Neuronal stem cell (in vitro differentiated cells): ENCODE results near the gene TTC16.

Source experiments
- DNase-seq: peaks from one replicate; pipeline ENCODE4 v3.0.0-alpha.2; 2013; ENCODE audit warnings: low spot score
- H2AFZ ChIP-seq: one replicate; pipeline ENCODE4 v1.6.1; 2013; ENCODE audit warnings: mild to moderate bottlenecking, low read length, inconsistent platforms
- H2AK5ac ChIP-seq: 2 replicates; pipeline ENCODE4 v1.6.1; 2013; ENCODE audit warnings: low read depth, mild to moderate bottlenecking, inconsistent platforms, low read length, moderate library complexity, mixed read lengths
- H2BK120ac ChIP-seq: 2 replicates; pipeline ENCODE4 v1.6.1; 2013; ENCODE audit warnings: low read depth, mild to moderate bottlenecking, inconsistent platforms, low read length, moderate library complexity, mixed read lengths
- H2BK12ac ChIP-seq: one replicate; pipeline ENCODE4 v1.6.1; 2013; ENCODE audit warnings: low read length, inconsistent platforms
- H2BK15ac ChIP-seq: 2 replicates; pipeline ENCODE4 v1.6.1; 2013; ENCODE audit warnings: mild to moderate bottlenecking, low read length, inconsistent platforms, mixed read lengths
- H2BK5ac ChIP-seq: one replicate; pipeline ENCODE4 v1.6.1; 2013; ENCODE audit warnings: inconsistent platforms, mild to moderate bottlenecking, low read length, moderate library complexity
- H3K14ac ChIP-seq: one replicate; pipeline ENCODE4 v1.6.1; 2013; ENCODE audit warnings: low read length, inconsistent platforms
- H3K18ac ChIP-seq: 2 replicates; pipeline ENCODE4 v1.6.1; 2013; ENCODE audit warnings: low read length, inconsistent platforms
- H3K23ac ChIP-seq: 2 replicates; pipeline ENCODE4 v1.6.1; 2013; ENCODE audit warnings: low read depth, mild to moderate bottlenecking, mixed read lengths, low read length, inconsistent platforms; ENCODE audit not compliant: poor library complexity
- H3K27ac ChIP-seq: replicated peaks from 3 replicates; pipeline ENCODE4 v1.5.1; 2013; ENCODE audit warnings: low read length, inconsistent platforms
- H3K27me3 ChIP-seq, 3 experiments: 2 replicates each; pipeline ENCODE4 v1.6.1; 2013; ENCODE audit warnings: low read length in 3 of 3, mild to moderate bottlenecking in 2 of 3, inconsistent platforms in 1 of 3, low read depth in 1 of 3, mixed read lengths in 1 of 3, moderate library complexity in 1 of 3; ENCODE audit not compliant: control insufficient read depth in 3 of 3, insufficient read depth in 3 of 3
- H3K36me3 ChIP-seq, 2 donors: replicated peaks in 1 of 2; 2 replicates each; pipeline ENCODE4 v1.6.1; 2013; ENCODE audit warnings: low read length in 2 of 2; ENCODE audit not compliant: control insufficient read depth in 2 of 2, insufficient read depth in 2 of 2
- H3K4ac ChIP-seq: 2 replicates; pipeline ENCODE4 v1.6.1; 2013; ENCODE audit warnings: inconsistent platforms, mild to moderate bottlenecking, low read length, moderate library complexity
- H3K4me1 ChIP-seq, 2 donors: 1 replicate in 1 of 2; 2 replicates in 1 of 2; pipeline ENCODE4 v1.6.1; 2013; ENCODE audit warnings: low read length in 2 of 2, low read depth in 1 of 2; ENCODE audit not compliant: control insufficient read depth in 2 of 2, insufficient read depth in 1 of 2
- H3K4me2 ChIP-seq: one replicate; pipeline ENCODE4 v1.6.1; 2013; ENCODE audit warnings: mild to moderate bottlenecking, low read length, inconsistent platforms; ENCODE audit not compliant: insufficient read depth, poor library complexity, severe bottlenecking
- H3K4me3 ChIP-seq, 2 donors: 2 replicates each; pipeline ENCODE4 v1.5.1; 2013; ENCODE audit warnings: low read length in 2 of 2, mild to moderate bottlenecking in 2 of 2, inconsistent platforms in 1 of 2, moderate library complexity in 1 of 2
- H3K79me1 ChIP-seq: one replicate; pipeline ENCODE4 v1.6.1; 2013; ENCODE audit warnings: low read depth, mild to moderate bottlenecking, inconsistent platforms, low read length, moderate library complexity
- H3K9ac ChIP-seq: one replicate; pipeline ENCODE4 v1.6.1; 2013; ENCODE audit warnings: mild to moderate bottlenecking, low read depth, low read length, inconsistent platforms; ENCODE audit not compliant: poor library complexity
- H3K9me3 ChIP-seq, 2 donors: replicated peaks in 1 of 2; 2 replicates each; pipeline versions ENCODE3 to v1.6.1; 2013; ENCODE audit warnings: low read length in 2 of 2, mild to moderate bottlenecking in 2 of 2, inconsistent platforms in 1 of 2, low read depth in 1 of 2, mixed read lengths in 1 of 2, moderate library complexity in 1 of 2; ENCODE audit not compliant: control insufficient read depth in 2 of 2, insufficient read depth in 1 of 2
- H4K8ac ChIP-seq: one replicate; pipeline ENCODE4 v1.6.1; 2013; ENCODE audit warnings: low read depth, mild to moderate bottlenecking, inconsistent platforms, low read length, moderate library complexity
- H4K91ac ChIP-seq: one replicate; pipeline ENCODE4 v1.6.1; 2013; ENCODE audit warnings: low read length, low read depth, mild to moderate bottlenecking, inconsistent platforms; ENCODE audit not compliant: poor library complexity
- WGBS, 2 donors: extraction: QIAGEN DNeasy Blood & Tissue Kit; methylation state at CpG; one replicate each; pipeline ENCODE4 v1.1.7; 2013; ENCODE audit warnings: missing lambda C conversion rate in 2 of 2, mixed read lengths in 1 of 2; ENCODE audit not compliant: insufficient read length in 2 of 2, insufficient replicate concordance in 1 of 2; ENCODE audit errors: extremely low coverage in 2 of 2; 5-methylcytosine and 5-hydroxymethylcytosine counted together

TTC16 gene

DNA sequence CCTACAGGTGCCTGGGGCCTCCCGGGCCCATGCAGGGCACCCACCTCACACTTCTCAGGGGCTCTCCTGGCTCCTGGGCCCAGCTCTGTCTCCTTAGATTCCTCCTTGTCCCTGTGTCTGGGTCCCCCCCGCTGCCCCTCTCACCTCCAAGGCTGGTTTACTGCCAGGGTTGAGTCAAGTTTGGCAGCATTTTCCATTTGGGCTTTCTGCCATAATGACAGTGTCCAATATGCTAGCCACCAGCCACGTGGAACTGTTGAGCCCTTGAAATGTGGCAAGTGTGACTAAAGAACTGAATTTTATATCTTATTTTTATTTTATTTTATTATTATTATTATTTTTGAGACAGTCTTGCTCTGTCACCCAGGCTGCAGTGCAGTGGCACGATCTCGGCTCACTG, 1.9 kb downstream of the TTC16 start:
- no peak overlapping the region for H2AK5ac ChIP-seq
- H3K27ac ChIP-seq, result no peak overlapping the region
- H3K23ac ChIP-seq, result no peak overlapping the region
- H4K8ac ChIP-seq, result no peak overlapping the region
- H3K14ac ChIP-seq, result no peak overlapping the region
- no peak overlapping the region for H3K4me2 ChIP-seq
- peaks cover 0 to 10% (median 9%) of the 10 kb centered on the region in 3 experiments for H3K27me3 ChIP-seq
- H4K91ac ChIP-seq, result no peak overlapping the region
- H3K36me3 ChIP-seq, result no peaks in the 10 kb centered on the region
- H3K9ac ChIP-seq, result no peak overlapping the region
- no peak overlapping the region for H2BK12ac ChIP-seq
- no peak overlapping the region for H3K4me3 ChIP-seq
- H2AFZ ChIP-seq, result no peak overlapping the region
- H3K9me3 ChIP-seq, result no peaks in the 10 kb centered on the region
- no peak overlapping the region for H3K4ac ChIP-seq
- peaks cover 4% of the 10 kb centered on the region for H3K79me1 ChIP-seq
- DNase-seq, result no peak
- H3K4me1 ChIP-seq, result peaks cover 6 to 13% of the 10 kb centered on the region in 2 donors
- WGBS, 2 donors, result no CpG with 5 or more reads among the region's 5 CpGs
- H3K18ac ChIP-seq, result no peak overlapping the region
- H2BK15ac ChIP-seq, result no peak overlapping the region
- H2BK120ac ChIP-seq, result no peak overlapping the region
- H2BK5ac ChIP-seq, result peak overlapping the region; percentile 60

- peak overlapping the region; percentile 53 for H4K91ac ChIP-seq
- H3K23ac ChIP-seq, result no peak overlapping the region
- peaks cover 0 to 21% (median 0%) of the 10 kb centered on the region in 3 experiments for H3K27me3 ChIP-seq
- peak overlapping the region; percentile 80 for H3K18ac ChIP-seq
- no CpG with 5 or more reads among the region's 12 CpGs for WGBS, 2 donors
- H2BK12ac ChIP-seq, result peak overlapping the region; percentile 14
- no peak overlapping the region for H2AFZ ChIP-seq
- H3K4me3 ChIP-seq, result no peak overlapping the region
- H4K8ac ChIP-seq, result peak overlapping the region; percentile 23
- no peaks in the 10 kb centered on the region for H3K9me3 ChIP-seq
- H2BK5ac ChIP-seq, result no peak overlapping the region
- no peak overlapping the region for H2BK15ac ChIP-seq
- H3K4ac ChIP-seq, result no peak overlapping the region
- no peak overlapping the region for H2BK120ac ChIP-seq
- no peak overlapping the region for H3K27ac ChIP-seq
- peak overlapping the region; percentile 93 for H2AK5ac ChIP-seq
- DNase-seq, result no peak
- no peaks in the 10 kb centered on the region for H3K79me1 ChIP-seq
- peak overlapping the region; percentile 82 for H3K14ac ChIP-seq
- peaks cover 5 to 7% of the 10 kb centered on the region in 2 donors for H3K4me1 ChIP-seq
- H3K36me3 ChIP-seq, result no peaks in the 10 kb centered on the region
- peak overlapping the region; percentile 44 for H3K9ac ChIP-seq
- no peak overlapping the region for H3K4me2 ChIP-seq
Measured at GRCh38 chr9:127720031-127720864, 4.4 kb downstream of the TTC16 start.

- H2BK120ac ChIP-seq, result no peak overlapping the region
- H3K27me3 ChIP-seq, result peaks cover 0 to 21% (median 0%) of the 10 kb centered on the region in 3 experiments
- H3K23ac ChIP-seq, result no peak overlapping the region
- H2BK12ac ChIP-seq, result no peak overlapping the region
- H2AK5ac ChIP-seq, result no peak overlapping the region
- H3K36me3 ChIP-seq, result no peaks in the 10 kb centered on the region
- no peak overlapping the region for H3K14ac ChIP-seq
- no peak for DNase-seq
- no peak overlapping the region for H2AFZ ChIP-seq
- peak overlapping the region; percentile 67 for H2BK15ac ChIP-seq
- no peak overlapping the region for H3K4me3 ChIP-seq
- no peak overlapping the region for H4K8ac ChIP-seq
- no peak overlapping the region for H3K4me2 ChIP-seq
- H3K79me1 ChIP-seq, result no peaks in the 10 kb centered on the region
- H3K9me3 ChIP-seq, result no peaks in the 10 kb centered on the region
- H4K91ac ChIP-seq, result no peak overlapping the region
- H3K4me1 ChIP-seq, result peaks cover 5 to 7% of the 10 kb centered on the region in 2 donors
- H3K18ac ChIP-seq, result no peak overlapping the region
- no peak overlapping the region for H3K9ac ChIP-seq
- H2BK5ac ChIP-seq, result no peak overlapping the region
- no peak overlapping the region for H3K27ac ChIP-seq
- no peak overlapping the region for H3K4ac ChIP-seq
Measured at GRCh38 chr9:127720865-127721227, 5.0 kb downstream of the TTC16 start.

DNA sequence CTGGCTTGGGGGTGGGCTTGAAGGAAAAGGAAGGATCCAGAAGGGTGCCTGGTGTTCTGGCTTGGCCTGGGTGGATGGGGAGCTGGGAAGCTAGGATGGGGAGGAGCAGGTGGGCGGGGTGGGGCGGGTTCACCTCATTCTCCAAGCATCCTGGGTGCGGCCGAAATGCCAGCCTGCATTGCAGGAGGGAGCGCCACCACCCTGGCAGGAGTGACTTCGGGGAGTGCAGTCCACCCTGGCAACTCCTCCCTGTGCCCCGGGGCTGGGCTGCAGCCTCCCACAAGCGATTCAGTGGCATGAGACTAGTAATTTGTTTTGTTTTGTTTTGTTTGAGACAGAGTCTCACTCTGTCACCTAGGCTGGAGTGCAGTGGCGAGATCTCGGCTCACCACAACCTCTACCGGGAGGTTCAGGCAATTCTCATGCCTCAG, 5.5 kb downstream of the TTC16 start:
- peak overlapping the region; percentile 67 for H2BK15ac ChIP-seq
- H4K8ac ChIP-seq, result no peak overlapping the region
- H2AK5ac ChIP-seq, result no peak overlapping the region
- H3K4me2 ChIP-seq, result no peak overlapping the region
- no peak overlapping the region for H3K14ac ChIP-seq
- WGBS, 2 donors, result no CpG with 5 or more reads among the region's 11 CpGs
- no peak overlapping the region for H3K4me3 ChIP-seq
- no peak overlapping the region for H3K18ac ChIP-seq
- no peaks in the 10 kb centered on the region for H3K36me3 ChIP-seq
- no peak overlapping the region for H2AFZ ChIP-seq
- H3K4me1 ChIP-seq, result peaks cover 2 to 4% of the 10 kb centered on the region in 2 donors
- H2BK120ac ChIP-seq, result no peak overlapping the region
- H3K27ac ChIP-seq, result no peak overlapping the region
- no peak overlapping the region for H3K4ac ChIP-seq
- H3K9me3 ChIP-seq, result no peaks in the 10 kb centered on the region
- H4K91ac ChIP-seq, result no peak overlapping the region
- H3K79me1 ChIP-seq, result no peaks in the 10 kb centered on the region
- no peak overlapping the region for H3K23ac ChIP-seq
- DNase-seq, result no peak
- peaks cover 0 to 21% (median 0%) of the 10 kb centered on the region in 3 experiments for H3K27me3 ChIP-seq
- H2BK12ac ChIP-seq, result no peak overlapping the region
- H3K9ac ChIP-seq, result no peak overlapping the region
- no peak overlapping the region for H2BK5ac ChIP-seq
